HG02981 (cell line): ENCODE results near the gene TGFB2.
A peak's percentile ranks its signal among the peaks of the same experiment; 100 is the strongest.

ENCODE experiments used
- ATAC-seq: cut with Tn5 transposase; IDR thresholded peaks from one replicate; pipeline ENCODE4 v1.9.1; 2021; ENCODE audit warnings: mild to moderate bottlenecking, moderate library complexity; ENCODE audit not compliant: unreplicated experiment

TGFB2 gene

DNA sequence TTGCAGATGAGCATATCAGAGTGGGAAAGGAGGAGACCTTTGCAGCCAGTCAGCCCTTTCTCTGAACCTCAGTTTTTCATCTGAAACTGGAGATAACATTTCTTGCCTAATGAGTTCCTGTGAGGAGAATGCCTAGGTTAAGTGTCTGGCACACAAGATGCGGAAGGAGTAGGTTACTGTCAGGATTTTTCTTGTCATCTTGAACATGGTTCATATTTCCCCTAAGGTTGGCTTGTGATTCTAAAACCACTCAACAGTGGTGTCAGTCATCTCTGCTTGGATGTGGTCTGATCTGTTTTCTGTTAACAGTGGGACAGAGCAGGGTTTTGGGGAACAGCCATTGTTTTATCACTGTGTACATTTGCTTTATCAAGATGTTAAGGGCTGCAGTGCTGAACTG, 70.6 kb downstream of the TGFB2 start:
- ATAC-seq, result no peak

- ATAC-seq, result no peak
Observed at GRCh38 chr1:218421531-218421930, 76.4 kb downstream of the TGFB2 start.

- ATAC-seq, result no peak
Observed at GRCh38 chr1:218424502-218424901, 79.4 kb downstream of the TGFB2 start.

DNA sequence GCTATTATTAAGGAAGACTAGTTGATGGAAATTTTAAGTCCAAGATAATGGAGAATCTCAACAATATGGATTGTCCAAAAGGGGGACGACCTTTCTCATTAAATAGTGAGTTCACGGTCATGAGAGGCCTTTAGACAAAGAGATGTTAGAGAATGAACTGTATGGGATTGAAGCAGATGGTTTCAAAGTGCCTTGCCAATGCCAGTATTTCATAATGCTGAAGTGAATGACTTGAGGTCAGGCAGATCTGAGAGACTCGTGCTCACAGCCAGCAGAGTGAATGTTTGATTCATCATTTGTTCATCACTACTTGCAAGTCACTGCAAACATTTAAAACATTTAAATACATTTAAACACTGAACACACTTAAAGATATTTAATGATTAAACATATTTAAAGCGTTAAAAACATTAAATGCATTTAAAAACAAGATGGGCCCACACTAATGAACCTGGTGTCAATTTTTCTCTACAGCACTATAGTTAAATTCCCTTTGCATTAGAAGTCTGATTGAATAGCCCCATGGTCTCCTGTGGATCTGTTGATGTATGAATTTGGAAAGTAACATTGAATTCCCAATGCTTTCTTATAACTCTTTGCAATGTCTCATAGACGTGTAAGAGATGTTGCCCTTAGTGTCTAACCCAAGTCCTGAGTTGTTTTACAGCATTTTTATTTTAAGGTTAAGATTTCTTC, 80.7 kb downstream of the TGFB2 start:
- ATAC-seq, result no peak

DNA sequence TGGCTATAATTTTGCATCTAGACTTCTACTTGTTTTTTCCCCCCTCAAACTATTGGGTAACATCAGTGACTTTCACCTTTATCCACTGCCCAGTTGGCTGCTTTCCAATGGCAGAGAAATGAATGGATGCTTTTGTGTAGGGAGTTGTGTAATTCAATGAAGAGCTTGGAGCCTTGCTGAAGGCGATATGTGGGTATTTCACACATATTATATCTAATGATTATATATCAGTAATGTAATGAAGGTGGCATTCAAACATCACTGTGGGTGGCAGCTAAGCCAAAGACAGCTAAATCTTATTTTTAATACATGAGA, 81.2 kb downstream of the TGFB2 start:
- no peak for ATAC-seq

- ATAC-seq, result no peak
Observed at GRCh38 chr1:218429301-218429700, 84.2 kb downstream of the TGFB2 start.

DNA sequence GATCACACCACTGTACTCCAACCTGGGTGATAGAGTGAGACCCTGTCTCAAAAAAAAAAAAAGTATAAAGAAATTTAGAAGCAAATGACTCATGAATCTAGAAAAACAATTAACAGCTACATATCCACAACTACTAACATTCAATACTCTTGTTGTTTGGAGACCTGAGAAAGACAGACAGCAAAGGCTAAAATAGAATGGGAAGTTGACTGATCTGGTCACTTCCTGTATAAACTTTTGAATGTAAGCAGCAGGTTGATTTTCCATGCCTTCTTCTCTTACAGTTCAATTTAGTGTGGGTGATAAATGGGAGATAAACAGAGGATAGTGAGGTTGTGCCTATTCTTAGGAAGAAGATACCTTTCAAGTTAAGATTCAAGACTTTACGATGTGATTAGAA, 85.2 kb downstream of the TGFB2 start:
- ATAC-seq, result no peak

- no peak for ATAC-seq
Observed at GRCh38 chr1:218430822-218431221, 85.7 kb downstream of the TGFB2 start.

- no peak for ATAC-seq
Observed at GRCh38 chr1:218431476-218431875, 86.3 kb downstream of the TGFB2 start.

DNA sequence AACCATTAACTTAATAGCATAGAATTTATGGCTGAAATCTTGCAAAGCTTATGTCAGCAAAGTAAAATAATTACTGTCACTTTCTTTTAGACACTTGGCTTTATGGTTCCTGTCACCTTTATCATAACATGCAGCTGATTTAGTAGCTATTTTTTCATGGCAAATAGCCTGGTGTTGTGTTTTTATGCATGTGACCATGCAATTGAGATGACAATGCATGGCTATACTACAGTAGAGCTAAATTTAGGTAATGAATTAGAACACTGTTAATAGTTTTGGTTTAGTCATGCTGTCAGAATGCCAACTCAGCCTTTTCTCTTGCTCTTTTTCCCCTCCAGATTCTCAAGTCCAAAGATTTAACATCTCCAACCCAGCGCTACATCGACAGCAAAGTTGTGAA, 88.6 kb downstream of the TGFB2 start:
- ATAC-seq, result no peak

GRCh38 chr1:218435528-218435927, 90.4 kb downstream of the TGFB2 start:
- ATAC-seq, result no peak

- no peak for ATAC-seq
Observed at GRCh38 chr1:218436346-218436745, 91.2 kb downstream of the TGFB2 start.

DNA sequence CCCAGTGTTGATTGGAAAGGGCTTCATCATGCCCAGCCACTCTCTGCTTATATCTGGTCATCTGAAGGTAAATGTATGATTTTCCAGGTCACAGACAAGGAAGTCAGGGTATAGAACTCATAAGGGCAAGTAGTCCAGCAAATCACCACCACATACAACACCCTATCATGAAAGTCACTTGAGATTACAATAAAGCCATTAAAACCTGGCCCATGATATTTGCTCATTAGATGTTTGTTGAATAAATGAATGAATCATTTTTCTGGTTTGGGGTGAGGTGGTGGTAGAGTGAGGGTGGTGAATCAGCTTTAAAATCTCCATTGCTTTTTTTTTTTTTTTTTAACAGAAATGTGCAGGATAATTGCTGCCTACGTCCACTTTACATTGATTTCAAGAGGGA, 91.9 kb downstream of the TGFB2 start:
- no peak for ATAC-seq

DNA sequence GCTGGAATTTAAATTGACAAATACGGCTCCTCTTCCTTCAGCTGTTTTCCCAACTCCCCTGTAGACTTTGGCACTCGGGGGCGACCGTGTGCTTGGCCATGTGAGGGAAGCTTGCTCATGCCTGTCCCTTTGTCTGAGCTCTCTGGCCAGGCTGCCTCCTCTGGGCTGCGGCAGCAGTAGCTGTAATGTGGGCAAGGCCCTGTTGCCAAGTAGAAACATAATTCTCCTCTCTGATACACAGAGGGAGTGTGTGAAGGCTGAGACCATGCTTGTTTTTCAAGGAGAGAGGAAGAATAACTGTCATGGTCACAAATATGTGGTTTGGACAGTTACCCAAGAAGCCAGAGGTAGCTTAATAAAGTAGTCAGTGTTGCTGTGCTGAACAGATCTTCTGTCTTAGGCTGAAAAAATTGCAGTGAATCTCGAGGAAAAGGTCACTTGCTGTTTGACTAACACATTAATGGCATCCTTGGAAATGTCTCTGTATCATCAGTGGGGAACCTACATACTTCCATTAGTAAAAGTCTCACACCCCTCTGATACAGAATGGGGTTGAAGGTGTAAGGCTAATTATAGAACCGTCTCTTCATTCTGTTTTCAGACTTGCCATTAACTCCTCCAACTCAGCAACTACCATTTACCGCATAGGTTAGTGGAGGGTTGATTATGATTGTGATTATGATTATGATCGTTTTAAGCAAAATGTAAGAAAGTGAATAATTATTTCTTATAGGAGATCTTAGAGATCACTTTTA, 94.6 kb downstream of the TGFB2 start:
- no peak for ATAC-seq

GRCh38 chr1:218443255-218443654, 98.1 kb downstream of the TGFB2 start:
- no peak for ATAC-seq

DNA sequence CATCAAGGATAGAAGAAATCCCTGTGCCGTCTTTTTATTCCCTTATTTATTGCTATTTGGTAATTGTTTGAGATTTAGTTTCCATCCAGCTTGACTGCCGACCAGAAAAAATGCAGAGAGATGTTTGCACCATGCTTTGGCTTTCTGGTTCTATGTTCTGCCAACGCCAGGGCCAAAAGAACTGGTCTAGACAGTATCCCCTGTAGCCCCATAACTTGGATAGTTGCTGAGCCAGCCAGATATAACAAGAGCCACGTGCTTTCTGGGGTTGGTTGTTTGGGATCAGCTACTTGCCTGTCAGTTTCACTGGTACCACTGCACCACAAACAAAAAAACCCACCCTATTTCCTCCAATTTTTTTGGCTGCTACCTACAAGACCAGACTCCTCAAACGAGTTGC, 99.0 kb downstream of the TGFB2 start:
- ATAC-seq, result no peak

DNA sequence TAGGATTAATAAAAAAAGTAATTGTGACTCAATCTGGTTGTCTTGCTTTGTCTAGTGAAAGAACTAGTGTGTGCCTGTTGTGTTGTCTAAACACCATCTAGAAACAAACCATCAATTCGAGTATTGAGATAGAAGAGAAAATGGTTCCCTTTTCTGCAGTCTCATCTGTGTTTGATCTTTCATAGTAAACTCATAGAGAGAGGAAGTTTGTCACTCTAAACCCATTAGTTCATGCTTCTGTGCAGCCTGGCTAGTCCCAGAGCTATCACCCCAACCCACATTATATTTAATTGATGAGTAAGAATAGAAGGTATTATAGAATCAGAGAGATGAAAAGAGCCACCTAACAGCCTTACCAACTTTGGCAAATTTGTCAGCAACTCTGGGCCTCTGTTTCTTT, 99.5 kb downstream of the TGFB2 start:
- no peak for ATAC-seq

GRCh38 chr1:218447010-218447689, 102.0 kb downstream of the TGFB2 start:
- ATAC-seq, result no peak

- no peak for ATAC-seq
Observed at GRCh38 chr1:218451415-218451814, 106.3 kb downstream of the TGFB2 start.

GRCh38 chr1:218454700-218455282, 109.7 kb downstream of the TGFB2 start:
- no peak for ATAC-seq

- peak; percentile 56 for ATAC-seq
Observed at GRCh38 chr1:218456444-218456843, 111.3 kb downstream of the TGFB2 start.

GRCh38 chr1:218459450-218459849, 114.3 kb downstream of the TGFB2 start:
- ATAC-seq, result no peak
